ENCODE measurements around the gene CCDC187.

CCDC187 gene

DNA sequence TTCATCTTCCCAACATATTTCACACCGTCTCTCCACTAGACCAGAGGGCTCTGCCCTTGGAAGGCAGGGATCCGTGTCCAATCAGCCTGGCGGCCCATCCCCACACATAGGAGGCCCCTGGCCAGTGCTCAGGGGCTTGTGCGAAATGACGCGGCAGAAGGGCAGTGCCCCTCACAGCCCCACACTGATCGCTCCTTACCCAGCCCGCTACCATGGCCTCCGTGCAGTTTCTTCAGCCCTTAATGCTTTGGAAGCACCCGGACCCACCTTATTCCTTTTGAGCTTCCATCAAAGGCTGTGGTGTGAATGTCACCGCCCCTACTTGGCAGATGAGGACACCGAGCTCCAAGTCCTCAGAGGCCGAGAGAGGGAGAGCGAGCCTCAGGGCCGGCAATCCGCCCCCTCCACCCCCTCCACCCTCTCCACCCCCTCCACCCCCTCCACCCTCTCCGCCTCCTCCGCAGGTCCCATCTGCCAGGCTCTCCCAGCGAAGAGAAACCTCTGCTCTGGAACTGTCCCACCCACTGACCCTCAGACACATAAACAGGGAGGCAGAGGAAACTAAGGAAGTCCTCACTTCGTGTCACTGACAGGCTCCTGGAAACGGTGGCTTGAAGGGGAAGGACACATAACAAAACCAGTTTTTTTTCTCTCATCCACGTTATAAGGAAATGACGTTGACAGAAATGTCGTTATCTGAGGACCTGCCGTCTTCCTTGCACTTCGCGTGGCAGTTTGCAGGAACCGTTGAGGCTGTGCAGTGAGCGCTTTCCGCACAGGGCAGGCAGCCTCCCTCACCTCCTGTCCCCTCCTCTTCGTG, 72.2 kb downstream of the CCDC187 start:
- no peak overlapping the region for H3K4me3 ChIP-seq (ENCODE audit: low read length)
- TF ChIP-seq, protein P1, sequence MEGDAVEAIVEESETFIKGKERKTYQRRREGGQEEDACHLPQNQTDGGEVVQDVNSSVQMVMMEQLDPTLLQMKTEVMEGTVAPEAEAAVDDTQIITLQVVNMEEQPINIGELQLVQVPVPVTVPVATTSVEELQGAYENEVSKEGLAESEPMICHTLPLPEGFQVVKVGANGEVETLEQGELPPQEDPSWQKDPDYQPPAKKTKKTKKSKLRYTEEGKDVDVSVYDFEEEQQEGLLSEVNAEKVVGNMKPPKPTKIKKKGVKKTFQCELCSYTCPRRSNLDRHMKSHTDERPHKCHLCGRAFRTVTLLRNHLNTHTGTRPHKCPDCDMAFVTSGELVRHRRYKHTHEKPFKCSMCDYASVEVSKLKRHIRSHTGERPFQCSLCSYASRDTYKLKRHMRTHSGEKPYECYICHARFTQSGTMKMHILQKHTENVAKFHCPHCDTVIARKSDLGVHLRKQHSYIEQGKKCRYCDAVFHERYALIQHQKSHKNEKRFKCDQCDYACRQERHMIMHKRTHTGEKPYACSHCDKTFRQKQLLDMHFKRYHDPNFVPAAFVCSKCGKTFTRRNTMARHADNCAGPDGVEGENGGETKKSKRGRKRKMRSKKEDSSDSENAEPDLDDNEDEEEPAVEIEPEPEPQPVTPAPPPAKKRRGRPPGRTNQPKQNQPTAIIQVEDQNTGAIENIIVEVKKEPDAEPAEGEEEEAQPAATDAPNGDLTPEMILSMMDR (conservative IDR thresholded peaks at IDR 0.05; ENCODE audit: low read depth, low read length), result no peak
- no peak for DNase-seq (ENCODE audit: low read depth)

- H3K4me3 ChIP-seq (ENCODE audit: low read length), result no peak overlapping the region
- TF ChIP-seq, protein P1 (conservative IDR thresholded peaks at IDR 0.05; ENCODE audit: low read depth, low read length), result no peak
- DNase-seq (ENCODE audit: low read depth), result no peak
These were observed 73.1 kb downstream of the CCDC187 start for GRCh38 chr9:136230773-136231172.

- no peak for DNase-seq (ENCODE audit: low read depth)
- TF ChIP-seq, protein P1 (conservative IDR thresholded peaks at IDR 0.05; ENCODE audit: low read depth, low read length), result no peak
- H3K4me3 ChIP-seq (ENCODE audit: low read length), result no peak overlapping the region
These were observed 73.5 kb downstream of the CCDC187 start for GRCh38 chr9:136230365-136230764.

DNA sequence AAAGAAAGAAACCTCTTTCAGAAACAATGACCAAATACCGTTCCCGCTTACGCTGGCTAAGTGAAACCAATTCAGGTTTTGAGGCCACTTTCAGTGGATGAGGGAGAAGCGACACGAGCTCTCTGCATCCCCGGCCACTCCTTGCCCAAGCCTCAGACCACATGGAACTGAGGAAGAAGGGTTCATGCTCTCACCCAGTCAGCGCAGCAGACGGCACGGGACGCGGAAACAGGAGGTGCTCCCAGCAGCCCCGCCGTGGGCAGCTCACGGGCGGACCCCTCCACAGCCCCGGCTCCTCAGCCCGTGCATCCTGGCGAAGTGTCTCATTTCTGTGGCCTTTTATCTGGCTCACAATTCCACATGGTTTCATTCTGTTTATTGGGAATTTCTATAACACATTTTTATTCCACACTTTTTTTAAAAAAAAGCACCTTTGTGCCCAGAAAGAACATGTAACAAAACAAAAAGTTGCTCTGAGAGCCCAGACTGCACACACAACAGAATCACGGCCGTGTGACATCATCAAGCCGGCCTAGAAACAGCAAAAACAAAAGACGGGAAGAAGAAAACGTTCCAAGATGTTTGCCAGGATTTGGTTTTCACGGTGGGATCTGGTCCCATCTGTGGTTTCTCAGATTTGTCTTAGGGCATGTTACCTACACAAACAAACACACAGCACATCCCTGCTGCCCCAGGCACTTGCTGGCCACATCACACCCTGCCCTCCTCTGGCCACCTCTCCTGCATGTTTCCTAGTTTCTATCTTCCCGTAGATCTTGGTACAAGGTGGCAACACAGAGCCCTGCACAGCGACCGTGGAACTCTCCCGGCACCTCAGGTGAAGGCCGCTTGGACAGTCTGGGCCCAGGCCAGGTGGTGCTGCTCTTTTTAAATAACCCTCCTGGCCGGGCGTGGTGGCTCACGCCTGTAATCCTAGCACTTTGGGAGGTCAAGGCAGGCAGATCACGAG, 74.5 kb downstream of the CCDC187 start:
- no peak overlapping the region for H3K4me3 ChIP-seq (ENCODE audit: low read length)
- TF ChIP-seq, protein P1 (conservative IDR thresholded peaks at IDR 0.05; ENCODE audit: low read depth, low read length), result no peak
- no peak for DNase-seq (ENCODE audit: low read depth)

GRCh38 chr9:136228107-136228875, 75.6 kb downstream of the CCDC187 start:
- TF ChIP-seq, protein P1 (conservative IDR thresholded peaks at IDR 0.05; ENCODE audit: low read depth, low read length), result no peak
- DNase-seq (ENCODE audit: low read depth), result peak; percentile 39
- no peak overlapping the region for H3K4me3 ChIP-seq (ENCODE audit: low read length)

- DNase-seq (ENCODE audit: low read depth), result no peak
- no peak overlapping the region for H3K4me3 ChIP-seq (ENCODE audit: low read length)
- TF ChIP-seq, protein P1 (conservative IDR thresholded peaks at IDR 0.05; ENCODE audit: low read depth, low read length), result no peak
These were observed 77.0 kb downstream of the CCDC187 start for GRCh38 chr9:136226680-136227407.

All from retinal pigment epithelial cell (primary cell).